OCI-LY3 (cell line): ENCODE measurements around the gene NAV2.

Experiments used
- EZH2phosphoT487 ChIP-seq: fragments of 200-600 bp; shearing (Covaris generic); IDR thresholded peaks from 2 replicates; pipeline ENCODE4 v1.6.1; 2018; ENCODE audit warnings: antibody characterized with exemption, mixed run types, low read depth
- TF ChIP-seq, protein P1 (sequence below): fragments of 200-600, 300-600 bp; sonication (generic); IDR thresholded peaks from 2 replicates; pipeline ENCODE4 v1.5.1; 2014; ENCODE audit warnings: antibody characterized with exemption, low read length, low read depth

DNA sequence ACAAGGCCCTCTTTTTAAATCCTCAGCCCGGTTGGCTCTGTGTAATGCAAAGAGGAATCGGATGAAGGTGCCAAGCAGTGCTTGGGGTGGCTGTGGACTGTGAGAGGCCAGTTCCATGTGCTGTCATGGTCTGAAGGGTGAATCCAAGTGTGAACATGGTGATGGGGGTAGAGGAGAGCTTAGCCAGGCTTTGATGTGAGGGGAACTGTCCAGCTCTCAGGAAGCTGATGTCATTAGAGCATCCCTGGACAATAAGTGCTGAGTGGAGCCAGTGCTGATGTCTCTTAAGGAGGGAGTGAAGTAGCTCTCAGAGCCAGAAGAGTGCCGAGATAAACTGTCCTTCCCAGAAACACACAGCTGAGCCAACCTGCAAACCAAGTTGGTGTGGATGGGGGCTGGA, 53.6 kb downstream of the NAV2 start:
- TF ChIP-seq, protein P1, sequence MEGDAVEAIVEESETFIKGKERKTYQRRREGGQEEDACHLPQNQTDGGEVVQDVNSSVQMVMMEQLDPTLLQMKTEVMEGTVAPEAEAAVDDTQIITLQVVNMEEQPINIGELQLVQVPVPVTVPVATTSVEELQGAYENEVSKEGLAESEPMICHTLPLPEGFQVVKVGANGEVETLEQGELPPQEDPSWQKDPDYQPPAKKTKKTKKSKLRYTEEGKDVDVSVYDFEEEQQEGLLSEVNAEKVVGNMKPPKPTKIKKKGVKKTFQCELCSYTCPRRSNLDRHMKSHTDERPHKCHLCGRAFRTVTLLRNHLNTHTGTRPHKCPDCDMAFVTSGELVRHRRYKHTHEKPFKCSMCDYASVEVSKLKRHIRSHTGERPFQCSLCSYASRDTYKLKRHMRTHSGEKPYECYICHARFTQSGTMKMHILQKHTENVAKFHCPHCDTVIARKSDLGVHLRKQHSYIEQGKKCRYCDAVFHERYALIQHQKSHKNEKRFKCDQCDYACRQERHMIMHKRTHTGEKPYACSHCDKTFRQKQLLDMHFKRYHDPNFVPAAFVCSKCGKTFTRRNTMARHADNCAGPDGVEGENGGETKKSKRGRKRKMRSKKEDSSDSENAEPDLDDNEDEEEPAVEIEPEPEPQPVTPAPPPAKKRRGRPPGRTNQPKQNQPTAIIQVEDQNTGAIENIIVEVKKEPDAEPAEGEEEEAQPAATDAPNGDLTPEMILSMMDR: no peak
- no peak for TF ChIP-seq EZH2phosphoT487
